GM21723 (cell line): Measurements from ENCODE around the gene LCP2.
A peak's percentile ranks its signal among the peaks of the same experiment; 100 is the strongest.

Source experiments
- ATAC-seq: cut with Tn5 transposase; IDR thresholded peaks from one replicate; pipeline ENCODE4 v1.9.1; 2021; ENCODE audit warnings: mild to moderate bottlenecking, moderate library complexity; ENCODE audit not compliant: unreplicated experiment

LCP2 gene

DNA sequence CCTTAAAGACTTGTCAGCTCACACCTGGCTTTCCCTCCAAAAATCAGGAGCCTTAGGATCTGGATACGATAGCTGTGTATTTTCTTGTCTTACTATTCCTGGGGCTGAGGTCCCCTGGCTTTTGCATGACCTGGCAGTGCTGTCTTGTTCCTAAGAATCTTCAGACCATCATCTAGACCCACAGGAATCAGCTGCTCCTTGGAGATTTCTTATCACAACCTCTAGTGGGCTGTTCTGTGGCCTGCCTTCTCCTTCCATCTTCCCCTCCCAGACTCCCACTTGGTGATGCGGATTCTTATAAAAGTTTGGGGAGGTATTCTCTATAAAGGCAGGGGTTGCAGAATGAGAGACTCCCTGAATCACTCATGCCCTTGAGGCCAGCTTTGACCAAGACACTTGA lies 21.4 kb downstream of the LCP2 start:
- no peak for ATAC-seq

DNA sequence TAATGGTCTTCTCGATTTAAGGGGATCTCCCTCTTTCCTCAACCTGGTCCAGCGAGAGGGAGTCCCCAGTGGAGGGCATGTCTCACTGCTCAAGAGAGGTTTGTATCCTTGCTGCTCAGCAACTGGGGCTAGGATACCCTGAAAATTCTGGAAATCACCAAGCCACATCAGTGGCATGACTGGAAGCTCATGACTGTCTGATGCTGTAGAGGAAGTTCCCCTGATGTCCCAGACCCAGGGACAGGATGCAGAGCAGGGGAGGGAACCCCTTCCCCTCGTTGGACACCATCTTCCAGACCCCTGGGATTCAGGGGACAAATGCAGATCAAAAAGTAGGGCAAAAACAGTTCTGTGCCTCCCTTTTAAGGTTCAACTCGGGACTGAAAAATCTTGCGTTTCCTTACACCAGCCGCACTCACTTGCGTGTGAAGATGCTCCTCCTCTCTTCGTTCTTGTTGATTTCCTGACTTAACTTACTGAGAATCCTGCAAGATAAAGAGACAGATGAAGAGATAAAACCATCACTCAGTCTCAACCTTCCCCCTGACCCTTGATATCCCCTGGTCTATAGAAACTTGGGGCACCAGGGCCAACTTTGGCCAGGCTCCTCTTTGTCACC lies 22.1 kb downstream of the LCP2 start:
- no peak for ATAC-seq

DNA sequence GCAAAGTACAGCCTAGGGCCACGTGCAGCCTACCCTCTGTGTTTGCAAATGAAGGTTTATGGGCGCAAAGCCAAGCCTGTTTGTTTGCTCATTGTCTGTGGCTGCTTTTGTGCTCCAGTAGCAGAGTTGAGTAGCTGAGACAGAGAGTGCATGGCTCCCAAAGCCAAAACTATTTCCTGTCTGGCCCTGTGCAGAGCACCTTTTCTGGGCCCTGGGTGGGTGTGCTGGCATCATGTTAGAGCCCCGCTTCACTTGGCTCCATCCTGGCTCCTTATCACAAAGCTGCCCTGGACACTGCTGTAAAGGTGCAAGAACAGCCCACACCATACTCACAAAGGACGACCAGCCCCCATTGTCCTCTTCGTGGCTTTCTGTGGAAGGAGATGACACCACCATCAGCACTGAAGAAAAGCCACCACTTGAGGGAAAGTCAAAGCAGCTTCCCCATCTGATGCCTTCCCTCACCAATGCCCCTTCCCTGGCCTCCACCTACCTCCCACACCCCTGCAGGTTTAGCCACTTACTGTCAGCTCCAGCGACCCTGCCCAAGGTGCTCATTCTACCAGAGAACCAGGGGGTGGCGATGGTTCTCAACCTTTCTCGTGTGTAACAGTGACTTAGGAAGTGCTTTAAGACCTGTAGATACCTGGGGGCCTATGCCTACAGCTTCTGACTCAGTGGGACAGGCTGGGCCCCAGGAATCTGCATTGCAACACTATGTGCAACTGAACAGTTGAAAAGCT lies 23.4 kb downstream of the LCP2 start:
- no peak for ATAC-seq

DNA sequence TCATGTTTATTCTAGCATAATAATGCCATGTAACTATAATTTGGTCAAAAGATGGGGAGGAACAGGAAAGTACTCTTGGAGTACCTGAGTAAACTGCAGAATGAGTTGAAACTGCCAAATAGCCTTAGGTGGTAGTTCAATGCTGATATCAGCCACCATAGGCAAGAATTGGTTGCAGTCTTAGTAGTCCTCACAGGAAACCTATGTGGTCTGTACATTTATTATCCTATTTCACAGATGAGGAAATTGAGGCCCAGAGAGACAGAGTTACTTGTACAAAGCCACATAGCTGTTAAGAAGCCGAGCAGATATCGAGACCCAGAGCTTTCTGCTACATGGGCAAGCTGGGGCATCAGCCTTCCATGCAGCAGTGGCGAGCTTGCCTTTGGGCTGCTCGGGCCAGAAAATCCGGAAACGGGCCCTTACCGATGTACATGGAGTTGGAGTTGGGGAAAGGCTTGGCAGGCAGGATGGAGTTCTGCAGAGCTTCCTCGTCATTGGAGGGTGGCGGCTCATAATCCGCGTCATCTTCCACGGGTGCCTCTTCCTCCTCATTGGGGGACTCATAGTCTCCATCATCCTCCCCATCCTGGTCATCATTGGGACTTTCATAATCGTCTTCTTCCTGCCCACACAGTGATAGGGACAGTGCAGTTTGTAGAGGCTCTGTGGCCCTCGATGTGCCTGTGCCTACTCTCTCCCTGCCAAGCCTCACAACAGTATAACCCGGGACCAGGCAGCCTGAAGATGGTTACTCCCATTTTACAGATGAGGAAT lies 27.1 kb downstream of the LCP2 start:
- ATAC-seq = no peak

DNA sequence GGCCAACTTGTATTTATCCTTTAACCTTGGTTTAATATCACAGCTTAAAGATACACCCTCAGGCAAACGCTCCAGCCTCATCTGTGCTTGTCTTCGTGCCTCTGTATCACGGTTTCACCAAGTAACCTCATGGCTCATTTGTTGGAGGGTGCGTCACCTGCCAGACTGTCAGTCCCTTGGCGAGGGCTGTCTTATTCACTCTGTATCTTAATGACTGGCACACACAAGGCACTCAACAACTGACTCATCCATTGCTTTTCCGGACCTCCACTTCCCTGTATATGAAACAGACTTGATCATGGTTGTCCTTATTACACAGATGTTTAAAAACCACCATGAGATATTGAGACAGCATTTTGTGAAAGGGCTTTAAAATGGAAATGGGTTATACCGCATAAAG lies 28.0 kb downstream of the LCP2 start:
- ATAC-seq = no peak

DNA sequence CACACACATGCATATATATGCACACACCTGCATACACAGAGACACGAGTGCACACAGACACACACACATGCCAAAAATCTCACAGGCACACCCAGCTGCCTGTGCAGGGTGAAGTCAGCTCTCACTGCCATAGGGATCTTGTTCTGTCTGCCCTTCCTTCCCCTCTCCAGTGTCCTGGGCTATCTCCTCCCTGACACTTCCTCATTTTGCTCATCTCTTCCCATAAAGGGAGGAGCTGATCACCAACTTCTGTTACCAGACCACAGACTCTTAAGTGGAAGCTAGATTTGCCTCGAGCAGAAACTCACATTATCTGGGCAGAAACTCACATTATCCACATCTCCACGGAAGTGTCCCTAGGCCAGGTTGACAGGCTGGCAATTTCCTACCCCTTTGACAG lies 28.7 kb downstream of the LCP2 start:
- no peak for ATAC-seq

DNA sequence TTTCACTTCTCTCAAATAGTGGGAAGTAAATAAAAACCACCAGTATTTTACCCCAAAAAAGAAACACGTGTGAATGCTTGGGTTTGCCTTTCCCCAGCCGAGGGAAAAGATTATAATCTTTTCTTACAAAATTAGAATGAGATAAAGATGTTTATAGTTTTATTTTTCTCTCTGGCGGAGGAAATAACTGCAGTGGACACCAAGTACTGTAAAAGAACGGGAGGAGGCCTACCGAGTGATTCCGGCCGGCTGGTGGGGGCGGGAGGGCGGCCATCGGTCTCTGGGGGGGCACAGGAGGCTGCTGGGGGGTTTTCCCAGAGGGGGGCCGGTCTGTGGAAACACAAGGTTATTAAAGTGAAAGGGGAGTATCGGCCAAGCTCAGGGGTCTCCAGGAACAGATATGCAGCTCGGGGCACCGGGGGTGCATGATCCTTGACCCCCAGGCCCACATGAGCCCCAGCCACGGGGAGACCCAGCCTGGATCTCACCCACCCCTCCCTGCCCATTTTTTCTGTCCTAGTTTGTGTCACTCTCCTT lies 29.4 kb downstream of the LCP2 start:
- ATAC-seq = no peak

DNA sequence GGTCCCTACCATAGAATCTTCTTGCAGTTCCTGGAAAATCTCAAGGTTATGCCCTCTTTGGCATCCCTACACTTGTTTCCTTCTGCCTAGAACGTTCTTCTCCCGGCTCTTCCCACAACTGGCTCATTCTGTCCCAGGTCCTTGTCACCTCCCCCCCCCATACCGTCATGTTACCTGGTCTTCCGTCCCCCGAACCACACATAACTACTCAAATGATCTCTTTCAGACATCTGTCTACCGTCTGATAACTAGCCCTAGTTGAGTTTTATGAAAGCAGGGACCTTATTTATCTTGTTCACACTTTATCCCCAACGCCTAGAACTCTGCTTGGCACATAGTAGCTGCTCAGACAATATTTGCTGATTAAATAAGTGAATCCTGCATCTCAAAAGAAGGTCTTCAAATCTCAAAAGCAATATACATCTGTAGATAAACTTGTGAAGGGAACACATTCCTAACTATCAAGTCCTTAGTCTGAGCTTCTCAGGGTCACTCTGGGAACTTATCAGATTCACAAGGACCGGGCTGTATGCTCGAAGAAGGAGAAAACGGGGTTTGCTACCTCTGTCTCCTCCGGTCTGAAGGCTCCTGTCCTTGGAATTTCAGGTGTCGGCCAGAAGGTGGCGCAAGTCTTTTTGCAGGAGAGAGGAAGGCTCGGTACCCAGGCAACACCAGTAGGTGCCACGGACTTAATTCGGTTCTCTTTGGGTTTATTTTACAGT lies 30.0 kb downstream of the LCP2 start:
- ATAC-seq = peak; percentile 86

DNA sequence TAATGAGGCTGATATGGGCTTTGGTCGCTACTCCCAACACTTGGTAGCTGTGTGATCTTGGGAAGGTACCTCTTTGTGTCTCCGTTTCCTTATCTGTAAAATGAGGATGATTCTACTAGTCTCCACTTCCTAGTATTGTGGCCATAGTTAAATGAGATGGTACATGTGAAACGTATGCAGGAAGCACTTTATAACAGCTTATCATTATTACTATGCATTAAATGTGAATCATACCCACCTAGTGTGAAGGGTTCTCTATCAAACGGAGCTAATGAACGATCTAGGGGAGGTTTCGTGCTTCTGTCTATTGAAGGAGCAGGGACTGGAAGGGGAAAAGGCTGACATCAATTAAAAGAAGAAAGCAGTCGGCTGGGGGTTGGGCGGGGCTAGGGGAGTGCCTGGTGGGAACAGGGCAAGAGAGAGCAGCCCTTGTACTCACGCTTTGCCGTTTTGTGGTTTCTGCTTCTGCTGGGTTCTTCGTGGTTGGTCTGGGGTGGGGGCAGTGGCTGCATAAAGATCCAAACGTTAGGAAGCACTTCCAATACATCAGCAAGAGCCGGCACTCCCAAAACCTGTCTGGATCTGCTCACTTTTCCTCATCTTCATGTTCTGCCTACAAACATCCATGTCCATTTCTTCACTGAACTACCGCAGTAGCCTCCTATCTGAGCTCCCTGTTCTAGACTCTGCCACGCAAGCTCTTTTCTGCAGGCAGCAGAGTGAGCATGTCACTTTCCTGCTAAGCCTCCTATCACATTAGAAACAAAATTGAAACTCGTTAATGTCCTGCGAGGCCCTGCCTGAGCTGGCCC lies 30.8 kb downstream of the LCP2 start:
- ATAC-seq = no peak

DNA sequence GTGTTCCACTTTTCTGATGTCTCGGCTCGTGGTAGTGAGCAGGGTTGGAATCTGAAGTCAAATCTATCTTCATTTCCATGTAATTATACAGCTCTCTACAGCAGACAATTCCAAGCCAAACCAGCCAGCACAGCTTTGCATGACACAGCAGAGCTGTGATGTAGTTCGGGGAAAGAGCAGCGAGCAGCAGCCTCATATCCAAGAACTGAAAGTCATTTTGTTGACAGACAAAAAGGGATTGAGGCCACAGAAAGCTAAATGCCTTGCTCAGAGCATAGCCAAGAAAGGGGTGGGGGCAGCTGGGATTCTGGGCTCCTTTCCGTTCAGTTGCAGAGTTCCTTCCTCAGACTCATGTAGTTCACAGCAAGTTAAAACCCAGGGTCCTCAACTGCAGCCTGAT lies 32.1 kb downstream of the LCP2 start:
- ATAC-seq = no peak

DNA sequence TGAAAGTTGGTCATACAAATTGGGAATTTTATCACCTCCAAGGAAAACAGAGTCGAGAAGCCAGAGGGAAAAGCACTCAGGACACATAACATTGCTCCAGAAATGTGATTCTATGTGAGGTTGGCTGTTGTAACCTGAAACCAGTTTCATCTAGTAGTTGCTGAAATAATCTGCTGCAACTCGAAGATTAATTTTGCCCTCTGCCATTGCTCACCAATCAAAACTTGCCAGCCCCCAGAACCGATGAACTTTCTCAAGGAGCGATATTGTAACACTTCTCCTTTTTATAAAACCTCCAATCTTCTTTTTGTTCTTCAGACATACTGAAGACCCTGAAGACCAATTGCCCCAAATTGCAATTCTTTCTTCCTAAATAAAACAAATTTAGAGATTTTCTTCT lies 33.7 kb downstream of the LCP2 start:
- no peak for ATAC-seq

DNA sequence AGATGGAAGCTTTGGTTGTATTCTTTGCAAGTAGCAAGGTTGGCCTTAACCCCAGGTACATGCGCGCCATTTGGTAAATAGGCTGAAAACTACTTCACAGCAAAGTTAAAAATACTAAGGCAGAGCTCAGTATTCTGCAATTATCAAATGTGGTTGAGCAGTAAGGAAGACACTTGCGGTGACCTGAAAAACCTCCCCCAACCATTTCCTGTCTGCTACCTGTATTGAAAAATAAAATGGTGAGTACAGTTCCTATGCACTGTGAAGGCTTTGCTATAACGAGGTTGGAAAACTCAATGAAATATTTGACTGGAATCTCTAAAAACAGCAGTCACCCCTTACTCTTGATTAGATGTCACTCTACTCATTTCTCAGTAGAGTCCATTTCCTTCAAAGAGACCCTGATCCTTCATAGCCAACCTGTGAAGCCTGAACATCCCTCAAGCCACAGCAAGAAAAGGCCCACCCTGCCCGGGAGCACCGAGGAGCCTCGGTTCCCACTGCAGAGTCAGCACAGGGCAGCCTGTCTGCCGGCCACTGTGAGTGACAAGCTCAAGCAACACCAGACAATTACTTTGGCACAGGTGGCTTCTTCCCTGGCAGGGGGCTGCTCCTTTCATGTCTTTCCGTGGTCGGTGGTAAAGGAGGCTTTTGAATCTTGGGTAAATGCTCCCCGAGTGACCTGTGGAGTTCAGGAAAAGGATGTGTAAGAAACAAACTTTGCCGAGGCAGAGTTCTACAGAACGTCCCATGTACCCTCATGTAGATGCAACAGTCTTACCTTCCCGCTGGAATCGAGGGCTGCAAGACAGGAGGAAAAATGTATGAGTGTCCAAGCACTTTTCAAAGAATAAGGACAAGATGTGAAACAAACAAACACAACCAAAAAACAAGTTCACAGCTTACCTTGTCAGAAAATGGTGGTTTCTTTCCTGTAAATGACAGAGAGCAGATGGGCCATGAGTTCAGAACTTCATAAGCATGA lies 35.2 kb downstream of the LCP2 start:
- ATAC-seq = no peak

DNA sequence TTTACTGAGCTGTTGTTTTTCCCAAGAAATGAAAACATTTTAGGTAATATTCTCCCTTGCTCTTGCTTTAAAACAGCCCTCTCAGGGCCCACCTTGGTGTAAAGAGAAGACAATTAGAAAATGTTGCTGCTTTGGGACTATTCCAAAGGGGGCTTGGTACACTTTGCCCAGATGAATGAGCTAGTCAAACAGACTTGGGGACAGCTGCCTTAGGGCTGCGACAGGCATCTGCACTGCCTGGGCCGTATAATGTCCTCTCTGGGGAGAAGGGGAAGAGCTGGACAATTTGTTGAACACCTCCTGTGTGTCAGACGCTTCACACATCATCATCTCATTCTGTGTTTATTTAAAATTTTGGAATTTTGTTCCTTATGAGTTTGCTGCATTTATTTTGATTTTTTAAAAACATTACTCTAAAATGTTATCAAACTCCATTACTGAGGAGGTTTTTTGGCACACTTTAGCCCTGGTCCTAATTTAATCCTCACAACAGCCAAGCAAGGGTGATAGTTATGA lies 36.0 kb downstream of the LCP2 start:
- no peak for ATAC-seq

DNA sequence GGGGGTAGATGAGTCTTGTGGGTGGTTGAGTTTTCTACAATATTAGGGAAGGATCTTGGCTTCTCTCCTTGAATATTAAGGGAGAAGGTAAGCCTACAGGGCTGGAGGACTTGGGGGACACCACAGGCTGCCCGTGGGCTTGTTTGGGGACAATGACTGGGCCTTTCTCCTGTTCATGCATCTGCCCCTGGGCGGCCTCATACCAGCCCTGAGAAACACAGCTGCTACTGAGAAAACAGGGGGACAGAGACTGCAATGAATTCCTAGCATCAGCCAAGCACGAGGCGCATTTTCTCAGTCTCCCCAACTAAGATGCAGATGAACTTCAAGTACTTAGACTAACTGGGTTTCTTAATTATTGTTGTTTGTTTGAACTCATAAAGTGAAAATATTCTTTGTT lies 40.2 kb downstream of the LCP2 start:
- ATAC-seq = no peak

DNA sequence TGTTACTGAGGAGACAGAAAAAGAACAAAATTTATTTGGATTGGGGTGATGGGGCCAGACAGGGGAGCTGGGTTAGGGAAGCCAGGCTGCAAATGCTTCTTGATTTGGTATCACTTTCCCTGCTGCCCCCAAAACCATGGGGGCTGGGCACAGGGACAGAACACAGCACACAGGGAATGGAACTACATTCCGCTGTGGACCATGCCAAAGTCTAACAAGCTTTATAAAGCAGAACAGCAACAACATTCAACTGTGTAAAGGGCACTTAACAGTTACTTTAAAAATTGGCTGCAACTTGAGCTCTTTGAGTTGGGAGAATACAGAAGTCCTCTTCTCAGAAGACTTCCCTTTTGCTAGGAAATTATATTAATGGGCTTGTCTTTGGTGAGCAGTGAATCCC lies 41.0 kb downstream of the LCP2 start:
- no peak for ATAC-seq

DNA sequence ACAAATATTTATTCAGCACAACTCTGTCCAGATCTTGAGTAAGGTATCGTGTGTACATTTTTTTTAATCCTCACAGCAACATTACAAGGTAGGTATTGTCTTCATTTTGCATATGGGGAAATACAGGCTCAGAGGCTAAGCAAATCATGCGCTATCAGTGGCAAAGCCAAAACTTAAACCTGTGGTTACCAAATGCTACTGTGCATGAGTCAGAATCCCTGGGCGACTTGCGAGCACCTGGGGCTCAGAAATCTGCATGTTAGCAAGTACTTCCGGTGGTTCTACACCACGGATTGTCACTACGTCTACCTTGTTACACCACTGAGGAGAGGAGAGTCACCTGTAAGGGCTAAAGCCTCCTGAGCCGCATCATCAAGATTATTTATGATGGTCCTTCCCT lies 43.5 kb downstream of the LCP2 start:
- ATAC-seq = peak; percentile 98

DNA sequence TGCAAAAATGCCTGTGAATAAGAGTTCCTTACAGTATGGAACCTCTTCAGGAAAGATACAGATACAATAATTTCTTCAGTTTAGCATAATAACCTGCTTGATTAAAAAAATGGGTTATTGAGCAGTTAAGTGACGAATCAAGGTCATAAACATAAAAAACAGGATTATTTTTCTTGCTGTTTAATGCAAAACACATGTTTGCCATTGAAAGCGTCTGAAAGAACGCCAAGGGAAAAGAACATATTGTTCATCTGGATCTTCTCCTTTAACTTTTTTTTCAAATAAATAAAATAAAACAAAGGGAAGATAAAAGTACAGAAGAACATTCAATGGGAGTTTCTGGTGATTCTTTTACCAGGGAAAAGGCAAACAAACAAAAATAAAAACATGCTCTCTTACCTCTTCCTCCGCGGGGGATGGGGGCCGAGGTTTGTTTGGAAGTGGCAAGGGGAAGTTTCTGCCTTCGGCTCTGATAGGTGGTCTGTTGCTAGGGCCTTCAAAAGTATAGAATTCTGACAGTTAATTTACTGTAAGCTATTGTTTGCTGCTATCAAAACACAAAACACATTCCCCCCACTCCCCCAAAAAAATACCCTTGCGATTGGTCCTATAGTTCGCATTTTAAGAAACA lies 44.7 kb downstream of the LCP2 start:
- no peak for ATAC-seq

DNA sequence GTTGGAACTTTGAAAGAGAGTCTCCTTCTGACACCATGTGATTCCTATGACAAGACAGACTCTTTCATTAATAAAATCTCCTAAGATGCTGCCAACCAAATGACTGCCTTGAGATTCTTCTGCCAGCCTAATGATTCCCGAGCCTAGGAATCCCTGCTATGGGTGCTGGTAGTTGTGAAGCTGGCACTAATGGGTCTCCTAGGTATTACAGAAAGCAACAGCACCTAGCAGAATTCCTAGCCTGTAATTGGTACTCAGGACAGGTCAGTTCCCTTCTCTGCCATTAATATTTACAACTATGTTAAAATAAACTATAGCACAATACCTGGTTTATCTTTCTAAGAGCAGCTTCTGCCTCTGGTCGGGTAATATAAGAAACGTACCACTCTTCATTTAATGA lies 45.5 kb downstream of the LCP2 start:
- no peak for ATAC-seq

DNA sequence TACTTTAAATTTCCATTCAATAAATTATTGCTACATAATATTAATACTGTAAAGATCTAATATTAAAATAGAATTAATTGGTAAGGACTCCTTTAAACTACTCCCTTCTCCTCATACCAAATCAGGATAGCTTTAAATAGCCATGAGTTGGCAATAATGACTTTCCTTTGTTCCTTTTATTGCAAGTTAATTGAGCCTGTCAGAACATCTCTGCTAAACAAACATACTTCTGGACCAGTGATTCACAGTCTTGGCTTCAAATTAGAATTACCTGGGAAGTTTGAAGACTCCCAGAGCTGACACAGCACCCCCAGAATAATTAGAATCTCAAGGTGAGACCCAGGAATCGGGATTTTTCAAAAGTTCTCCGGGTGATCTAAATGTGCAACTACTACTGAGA lies 46.1 kb downstream of the LCP2 start:
- no peak for ATAC-seq
